GM19467 (cell line): ENCODE data around the gene FGFR2.
"Not testable (repeated sequence)": the region's sequence is repeated elsewhere in the genome, so short reads cannot be mapped to it uniquely, and the experiment has no call there.

ENCODE experiments used
- ATAC-seq: cut with Tn5 transposase; IDR thresholded peaks from one replicate; pipeline ENCODE4 v1.9.1; 2021; ENCODE audit warnings: mild to moderate bottlenecking, moderate library complexity; ENCODE audit not compliant: unreplicated experiment

FGFR2 gene

GRCh38 chr10:121556918-121557573 is 41.2 kb downstream of the FGFR2 start:
- no peak for ATAC-seq

GRCh38 chr10:121556455-121556854 is 41.8 kb downstream of the FGFR2 start:
- ATAC-seq = no peak

GRCh38 chr10:121554916-121555315 is 43.3 kb downstream of the FGFR2 start:
- not testable (repeated sequence) for ATAC-seq

GRCh38 chr10:121553511-121554264 is 44.6 kb downstream of the FGFR2 start:
- no peak for ATAC-seq

GRCh38 chr10:121552746-121553145 is 45.5 kb downstream of the FGFR2 start:
- ATAC-seq = no peak

GRCh38 chr10:121551210-121551885 is 46.9 kb downstream of the FGFR2 start:
- ATAC-seq = no peak

GRCh38 chr10:121544301-121544869 is 53.9 kb downstream of the FGFR2 start:
- no peak for ATAC-seq

GRCh38 chr10:121543545-121543944 is 54.7 kb downstream of the FGFR2 start:
- ATAC-seq = no peak

- ATAC-seq = no peak
Measured at GRCh38 chr10:121541450-121542120, 56.7 kb downstream of the FGFR2 start.

GRCh38 chr10:121540732-121541395 is 57.4 kb downstream of the FGFR2 start:
- no peak for ATAC-seq

GRCh38 chr10:121539786-121540185 is 58.5 kb downstream of the FGFR2 start:
- no peak for ATAC-seq

GRCh38 chr10:121536310-121536913 is 61.8 kb downstream of the FGFR2 start:
- no peak for ATAC-seq

- ATAC-seq = no peak
Measured at GRCh38 chr10:121535381-121535780, 62.9 kb downstream of the FGFR2 start.

- no peak for ATAC-seq
Measured at GRCh38 chr10:121532292-121532864, 65.9 kb downstream of the FGFR2 start.

- no peak for ATAC-seq
Measured at GRCh38 chr10:121531830-121532178, 66.4 kb downstream of the FGFR2 start.

GRCh38 chr10:121531076-121531829 is 67.0 kb downstream of the FGFR2 start:
- ATAC-seq = no peak

GRCh38 chr10:121530481-121531075 is 67.7 kb downstream of the FGFR2 start:
- ATAC-seq = no peak

- ATAC-seq = no peak
Measured at GRCh38 chr10:121527690-121528089, 70.6 kb downstream of the FGFR2 start.

- no peak for ATAC-seq
Measured at GRCh38 chr10:121526801-121527221, 71.4 kb downstream of the FGFR2 start.
